ENCODE results near the gene RAD23B. TPM values are rescaled to one million over a fixed set of nuclear protein-coding genes. Genes with fewer than 3 reads are reported as not detected.

The RAD23B gene
- total RNA-seq, 4 donors from 2014 or later = 64.4 to 110 (median 88.1) TPM

DNA sequence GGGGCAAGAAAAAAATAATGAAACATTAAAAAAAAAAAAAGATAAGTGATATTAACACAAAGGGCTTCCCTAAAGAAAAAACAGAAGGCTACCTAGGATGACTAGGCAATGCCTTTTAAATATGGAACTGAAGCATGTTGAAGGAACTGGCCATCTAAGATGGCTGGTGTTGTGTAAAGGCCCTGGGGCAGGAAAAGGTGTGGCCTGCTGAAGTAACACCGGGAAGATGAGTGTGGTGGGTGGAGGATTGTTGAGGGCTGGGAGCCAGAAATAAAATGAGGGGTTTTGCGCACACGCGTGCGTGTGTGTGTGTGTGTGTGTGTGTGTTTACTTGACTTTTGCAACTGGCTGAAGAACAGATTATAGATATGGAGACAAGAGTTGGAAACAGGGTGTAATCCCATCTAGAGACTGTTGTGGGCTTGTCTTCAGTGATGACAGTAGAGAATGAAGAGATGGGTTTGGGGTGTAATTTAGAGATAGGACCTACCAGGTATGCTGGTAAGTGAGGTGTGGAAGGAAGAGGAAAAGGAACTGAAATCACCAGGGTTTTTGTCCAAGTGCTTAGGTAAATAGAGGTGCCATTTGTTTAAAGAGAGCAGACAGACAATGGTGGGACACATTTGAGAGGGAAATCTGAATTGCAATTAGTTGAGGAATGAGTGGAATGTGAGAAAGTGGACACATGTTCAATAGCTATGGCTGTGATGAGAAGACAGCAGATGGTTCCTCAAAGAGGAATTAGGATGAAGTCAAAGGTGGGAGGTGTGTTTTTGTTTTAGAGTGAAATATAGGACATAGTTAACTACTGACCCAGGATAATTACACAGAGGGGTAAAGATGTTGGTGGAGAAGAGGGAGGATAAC is 33.9 kb downstream of the RAD23B start:
- Histone ChIP-seq H3K4me3 (no peak overlapping the region), H3K27ac (replicated peaks in 1 of 4) (no peak overlapping the region), H3K27me3 (no peaks in the 10 kb centered on the region), H3K4me1 (peaks cover 10 to 24% (median 13%) of the 10 kb centered on the region in 4 donors), H3K36me3 (peaks cover 15 to 65% (median 38%) of the 10 kb centered on the region in 4 donors), H3K9me3 (no peaks in the 10 kb centered on the region)
- WGBS = 89% methylated on average over 5 of the region's 5 CpGs
- DNase-seq (ENCODE audit: extremely low spot score) = no peak
- no peak for TF ChIP-seq POLR2A (IDR thresholded peaks at IDR 0.05; ENCODE audit: low read depth)
- TF ChIP-seq, protein P1, sequence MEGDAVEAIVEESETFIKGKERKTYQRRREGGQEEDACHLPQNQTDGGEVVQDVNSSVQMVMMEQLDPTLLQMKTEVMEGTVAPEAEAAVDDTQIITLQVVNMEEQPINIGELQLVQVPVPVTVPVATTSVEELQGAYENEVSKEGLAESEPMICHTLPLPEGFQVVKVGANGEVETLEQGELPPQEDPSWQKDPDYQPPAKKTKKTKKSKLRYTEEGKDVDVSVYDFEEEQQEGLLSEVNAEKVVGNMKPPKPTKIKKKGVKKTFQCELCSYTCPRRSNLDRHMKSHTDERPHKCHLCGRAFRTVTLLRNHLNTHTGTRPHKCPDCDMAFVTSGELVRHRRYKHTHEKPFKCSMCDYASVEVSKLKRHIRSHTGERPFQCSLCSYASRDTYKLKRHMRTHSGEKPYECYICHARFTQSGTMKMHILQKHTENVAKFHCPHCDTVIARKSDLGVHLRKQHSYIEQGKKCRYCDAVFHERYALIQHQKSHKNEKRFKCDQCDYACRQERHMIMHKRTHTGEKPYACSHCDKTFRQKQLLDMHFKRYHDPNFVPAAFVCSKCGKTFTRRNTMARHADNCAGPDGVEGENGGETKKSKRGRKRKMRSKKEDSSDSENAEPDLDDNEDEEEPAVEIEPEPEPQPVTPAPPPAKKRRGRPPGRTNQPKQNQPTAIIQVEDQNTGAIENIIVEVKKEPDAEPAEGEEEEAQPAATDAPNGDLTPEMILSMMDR (IDR thresholded peaks at IDR 0.05) = no peak
- intact Hi-C loops (cut with DNase I) = no loop called here

DNA sequence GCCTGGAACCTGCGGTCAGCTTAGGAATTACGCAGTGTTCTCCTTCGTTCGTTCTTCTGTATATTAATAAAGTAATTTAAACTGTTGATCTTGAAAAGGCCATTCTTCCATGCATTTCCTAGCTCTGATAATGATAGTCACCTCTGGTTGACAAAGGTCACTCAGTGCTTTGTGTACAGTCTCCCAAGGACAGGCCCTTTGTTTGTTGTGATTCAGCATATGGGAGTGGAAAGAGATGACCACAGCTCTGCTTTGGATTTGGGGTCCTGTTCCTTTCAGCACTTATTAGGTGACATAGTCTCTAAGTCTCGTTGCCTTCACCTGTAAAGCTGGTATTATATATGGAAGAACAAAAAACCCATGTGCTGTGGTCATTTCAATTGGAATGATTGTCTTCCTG is 39.6 kb downstream of the RAD23B start:
- Histone ChIP-seq H3K27ac (replicated peaks in 1 of 4) (no peak overlapping the region), H3K9me3 (peaks cover 0 to 5% (median 0%) of the 10 kb centered on the region in 4 donors), H3K4me1 (peaks cover 0 to 4% (median 3%) of the 10 kb centered on the region in 4 donors), H3K4me3 (no peak overlapping the region), H3K27me3 (no peaks in the 10 kb centered on the region), H3K36me3 (peaks cover 21 to 67% (median 49%) of the 10 kb centered on the region in 4 donors)
- DNase-seq (ENCODE audit: extremely low spot score) = no peak
- TF ChIP-seq EP300 (IDR thresholded peaks at IDR 0.05) = no peak
- TF ChIP-seq POLR2AphosphoS5 (IDR thresholded peaks at IDR 0.05) = no peak
- TF ChIP-seq POLR2A (IDR thresholded peaks at IDR 0.05; ENCODE audit: low read depth) = no peak
- TF ChIP-seq, protein P1 (IDR thresholded peaks at IDR 0.05) = no peak
- WGBS = 84% methylated on average over 5 of the region's 5 CpGs
- intact Hi-C loops (cut with DNase I) = no loop called here

DNA sequence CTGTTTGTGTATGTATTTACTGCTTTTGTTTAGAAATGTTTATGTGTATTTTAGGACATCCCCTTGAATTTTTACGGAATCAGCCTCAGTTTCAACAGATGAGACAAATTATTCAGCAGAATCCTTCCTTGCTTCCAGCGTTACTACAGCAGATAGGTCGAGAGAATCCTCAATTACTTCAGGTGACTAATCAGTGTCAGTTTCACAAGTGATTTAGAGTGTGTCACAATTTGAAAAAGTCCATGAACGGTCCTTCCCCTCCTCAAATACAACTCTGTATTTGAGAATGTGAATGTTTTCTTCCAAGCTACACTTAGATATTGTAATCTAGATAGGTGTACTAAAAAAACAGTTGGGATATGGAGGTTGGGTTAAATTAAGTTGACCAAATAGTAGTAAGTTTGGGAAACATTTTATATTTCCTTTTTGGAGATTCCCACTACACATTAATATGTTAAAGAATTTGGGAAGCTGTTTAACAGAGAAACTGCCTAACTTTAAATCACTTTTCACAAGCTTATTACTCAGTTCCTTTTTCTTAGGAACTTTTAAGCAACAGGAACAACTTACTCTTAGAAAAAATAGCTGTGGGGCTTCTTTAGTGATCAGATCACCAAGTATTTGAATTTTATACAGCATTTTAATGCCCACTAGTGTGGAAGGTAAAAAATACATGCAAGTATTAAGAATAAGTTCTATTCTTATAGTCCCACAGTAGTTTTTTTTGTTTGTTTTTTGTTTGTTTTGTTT is 40.9 kb downstream of the RAD23B start:
- TF ChIP-seq EP300 (IDR thresholded peaks at IDR 0.05) (no peak), POLR2A (IDR thresholded peaks at IDR 0.05; ENCODE audit: low read depth) (no peak), POLR2AphosphoS5 (IDR thresholded peaks at IDR 0.05) (no peak)
- TF ChIP-seq, protein P1 (IDR thresholded peaks at IDR 0.05) = no peak
- H3K27me3 ChIP-seq = no peaks in the 10 kb centered on the region
- peaks cover 0 to 8% (median 2%) of the 10 kb centered on the region in 4 donors for H3K4me1 ChIP-seq
- H3K9me3 ChIP-seq = peaks cover 0 to 5% (median 0%) of the 10 kb centered on the region in 4 donors
- peaks cover 15 to 62% (median 42%) of the 10 kb centered on the region in 4 donors for H3K36me3 ChIP-seq
- DNase-seq (ENCODE audit: extremely low spot score) = no peak
- no peak overlapping the region for H3K4me3 ChIP-seq
- intact Hi-C loops (cut with DNase I) = no loop called here
- 83% methylated on average over 4 of the region's 4 CpGs for WGBS
- no peak overlapping the region for H3K27ac ChIP-seq (replicated peaks in 1 of 4)

DNA sequence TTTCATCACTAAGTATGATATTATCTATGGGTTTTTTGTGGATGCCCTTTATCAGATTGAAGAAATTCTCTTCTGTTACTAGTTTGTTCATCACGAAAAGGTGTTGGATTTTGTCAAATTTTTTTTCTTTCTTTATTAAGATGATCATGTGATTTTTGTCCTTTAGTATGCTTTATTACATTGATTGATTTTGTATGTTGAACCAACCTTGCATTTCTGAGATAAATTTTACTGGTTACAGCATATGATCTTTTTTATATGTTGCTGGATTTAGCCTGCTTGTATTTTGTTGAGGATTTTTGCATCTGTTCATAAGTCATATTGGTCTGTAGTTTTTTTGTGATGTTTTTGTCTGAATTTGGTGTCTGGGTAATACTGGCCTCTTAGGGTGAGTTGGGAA is 42.8 kb downstream of the RAD23B start:
- intact Hi-C loops (cut with DNase I) = no loop called here
- 100% methylated on average over 1 of the region's 1 CpG for WGBS
- no peak for DNase-seq (ENCODE audit: extremely low spot score)
- Histone ChIP-seq H3K4me3 (no peak overlapping the region), H3K27me3 (no peaks in the 10 kb centered on the region), H3K27ac (replicated peaks in 1 of 4) (no peak overlapping the region), H3K4me1 (peaks cover 0 to 8% (median 2%) of the 10 kb centered on the region in 4 donors), H3K36me3 (peaks cover 21 to 68% (median 44%) of the 10 kb centered on the region in 4 donors), H3K9me3 (peaks cover 0 to 5% (median 0%) of the 10 kb centered on the region in 4 donors)
- TF ChIP-seq POLR2AphosphoS5 (IDR thresholded peaks at IDR 0.05) = no peak

DNA sequence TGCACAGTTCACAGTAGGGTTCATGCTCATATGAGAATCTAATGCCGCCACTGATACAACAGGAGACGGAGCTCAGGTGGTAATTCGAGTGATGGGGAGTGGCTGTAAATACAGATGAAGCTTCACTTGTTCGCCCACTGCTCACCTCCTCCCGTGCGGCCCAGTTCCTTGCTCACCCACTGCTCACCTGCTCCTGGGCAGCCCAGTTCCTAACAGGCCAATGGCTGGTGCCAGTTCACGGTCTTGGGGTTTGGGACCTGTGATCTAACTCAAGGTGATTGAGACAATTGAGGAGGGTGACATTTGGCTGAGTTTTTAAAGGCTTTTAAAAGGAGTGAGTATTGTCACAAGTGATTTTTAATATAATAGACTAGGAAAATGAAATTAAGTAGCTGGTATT is 45.4 kb downstream of the RAD23B start:
- DNase-seq (ENCODE audit: extremely low spot score) = no peak
- TF ChIP-seq POLR2AphosphoS5 (IDR thresholded peaks at IDR 0.05) (no peak), EP300 (IDR thresholded peaks at IDR 0.05) (no peak), POLR2A (IDR thresholded peaks at IDR 0.05; ENCODE audit: low read depth) (no peak)
- TF ChIP-seq, protein P1 (IDR thresholded peaks at IDR 0.05) = no peak
- no peak overlapping the region for H3K27ac ChIP-seq (replicated peaks in 1 of 4)
- H3K27me3 ChIP-seq = no peaks in the 10 kb centered on the region
- intact Hi-C loops (cut with DNase I) = no loop called here
- peaks cover 0 to 5% (median 0%) of the 10 kb centered on the region in 4 donors for H3K9me3 ChIP-seq
- peaks cover 22 to 79% (median 61%) of the 10 kb centered on the region in 4 donors for H3K36me3 ChIP-seq
- peaks cover 0 to 4% (median 0%) of the 10 kb centered on the region in 4 donors for H3K4me1 ChIP-seq
- H3K4me3 ChIP-seq = no peak overlapping the region
- WGBS = 97% methylated on average over 6 of the region's 7 CpGs
